NCI-H526 (cell line): ENCODE measurements around the gene KIAA2012.
A peak's percentile ranks its signal among the peaks of the same experiment; 100 is the strongest.

Experiments
- DNase-seq, 2 experiments: peaks; one replicate each; lab custom pipeline; 2025; lab: John Stamatoyannopoulos, UW

Gene KIAA2012

GRCh38 chr2:202149155-202149762, 76.2 kb downstream of the KIAA2012 start:
- no peak for DNase-seq

GRCh38 chr2:202149936-202150335, 76.9 kb downstream of the KIAA2012 start:
- DNase-seq = no peak

- no peak for DNase-seq
Observed at GRCh38 chr2:202152104-202152715, 79.2 kb downstream of the KIAA2012 start.

- DNase-seq = no peak
Observed at GRCh38 chr2:202154613-202155012, 81.6 kb downstream of the KIAA2012 start.

- DNase-seq = no peak
Observed at GRCh38 chr2:202157211-202157990, 84.3 kb downstream of the KIAA2012 start.

GRCh38 chr2:202158796-202159195, 85.7 kb downstream of the KIAA2012 start:
- DNase-seq = peak in 1 of 2 experiments; percentile 10

GRCh38 chr2:202161151-202161835, 88.2 kb downstream of the KIAA2012 start:
- DNase-seq = no peak

GRCh38 chr2:202164411-202164810, 91.4 kb downstream of the KIAA2012 start:
- no peak for DNase-seq

- no peak for DNase-seq
Observed at GRCh38 chr2:202165208-202165607, 92.2 kb downstream of the KIAA2012 start.

- DNase-seq = no peak
Observed at GRCh38 chr2:202165945-202166344, 92.9 kb downstream of the KIAA2012 start.

GRCh38 chr2:202169131-202169530, 96.1 kb downstream of the KIAA2012 start:
- no peak for DNase-seq

GRCh38 chr2:202169832-202170424, 96.9 kb downstream of the KIAA2012 start:
- no peak for DNase-seq

GRCh38 chr2:202171241-202171825, 98.3 kb downstream of the KIAA2012 start:
- no peak for DNase-seq

- DNase-seq = no peak
Observed at GRCh38 chr2:202172439-202173211, 99.6 kb downstream of the KIAA2012 start.

GRCh38 chr2:202178346-202178958, 105.4 kb downstream of the KIAA2012 start:
- DNase-seq = peak in 1 of 2 experiments; percentile 77

- no peak for DNase-seq
Observed at GRCh38 chr2:202184557-202184956, 111.5 kb downstream of the KIAA2012 start.

GRCh38 chr2:202185156-202185555, 112.1 kb downstream of the KIAA2012 start:
- DNase-seq = no peak

GRCh38 chr2:202186641-202187202, 113.7 kb downstream of the KIAA2012 start:
- DNase-seq = no peak

GRCh38 chr2:202187570-202187969, 114.5 kb downstream of the KIAA2012 start:
- no peak for DNase-seq

- no peak for DNase-seq
Observed at GRCh38 chr2:202193305-202193704, 120.2 kb downstream of the KIAA2012 start.
